ENCODE measurements around the gene MISP. TPM values are rescaled to one million over a fixed set of nuclear protein-coding genes. Genes with fewer than 3 reads are reported as not detected.

Gene MISP
- total and polyA plus RNA-seq, 9 of the 15 experiments (the other 6 are each of a cell fraction or from before 2014, with no cell fraction given), result 0.04 to 0.29 (median 0.05) TPM; not detected in 5

DNA sequence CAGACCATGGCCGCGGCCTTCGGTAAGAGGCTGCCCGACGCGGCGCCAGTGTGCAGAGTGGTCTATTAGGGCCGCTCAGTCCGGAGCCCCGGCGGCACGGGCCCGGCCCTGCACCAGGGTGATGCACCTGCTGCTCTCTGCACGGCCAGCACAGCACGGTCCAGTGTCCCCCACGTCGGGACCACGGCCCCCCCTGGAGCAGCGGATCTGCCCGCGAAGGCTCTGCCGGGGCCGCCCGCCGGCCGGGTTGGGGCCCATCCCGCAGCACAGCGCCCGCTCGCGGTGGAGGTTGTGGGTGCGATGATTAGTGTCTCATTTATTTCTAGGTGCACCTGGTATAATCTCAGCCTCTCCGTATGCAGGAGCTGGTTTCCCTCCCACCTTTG lies 54.2 kb downstream of the MISP start:
- H3K27me3 ChIP-seq (ENCODE audit: control insufficient read depth in 2 of 2, insufficient read depth in 2 of 2, low read length in 2 of 2), result no peaks in the 10 kb centered on the region
- peaks cover 45% of the 10 kb centered on the region for H4K20me1 ChIP-seq (replicated peaks; ENCODE audit: control insufficient read depth, insufficient read depth, low read length)
- intact Hi-C loops (cut with micrococcal nuclease) (no loop called here), in situ Hi-C loops (cut with MboI) (no loop called here)
- no peak overlapping the region; a peak in 1 of 4 replicates for H3K9ac ChIP-seq (ENCODE audit: insufficient read depth in 1 of 2, low read depth in 2 of 2, low read length in 2 of 2)
- DNase-seq (ENCODE audit: extremely low read depth in 1 of 4, low spot score in 3 of 4) (peak in 2 of 4 experiments; percentile 30 to 32), ATAC-seq (no peak), FAIRE-seq (no peak)
- peaks cover 89% of the 10 kb centered on the region for H3K79me2 ChIP-seq (ENCODE audit: control insufficient read depth, insufficient read depth, low read length)
- CTCF ChIA-PET (ENCODE audit: low intra/inter-chr PET ratio), result no interaction called here
- H3K4me1 ChIP-seq (replicated peaks in 1 of 2; ENCODE audit: control insufficient read depth in 2 of 2, insufficient read depth in 2 of 2, low read length in 2 of 2), result peaks cover 15 to 64% of the 10 kb centered on the region in 2 experiments
- peaks cover 15% of the 10 kb centered on the region for H3K9me1 ChIP-seq (ENCODE audit: control insufficient read depth, insufficient read depth, low read length)
- no TSS peak for BruUV-seq (replicated peaks)
- H3K36me3 ChIP-seq (ENCODE audit: control insufficient read depth, insufficient read depth, low read length), result peaks cover 100% of the 10 kb centered on the region
- H3K4me2 ChIP-seq (ENCODE audit: insufficient read depth, low read length), result no peak overlapping the region
- no peak overlapping the region for H2AFZ ChIP-seq (ENCODE audit: low read depth, low read length)
- H3K4me3 ChIP-seq, result no peak overlapping the region
- H3K27ac ChIP-seq (ENCODE audit: extremely low read depth, low read depth, low read length), result no peak overlapping the region
- over 99% methylated on average over 23 of the region's 33 CpGs for WGBS (ENCODE audit: insufficient coverage, low coverage, missing lambda C conversion rate)
- no peaks in the 10 kb centered on the region; the same call in 1 of the 2 replicates for H3K9me3 ChIP-seq (replicated peaks; ENCODE audit: control insufficient read depth, insufficient read depth, low read depth, low read length)
- POLR2A ChIA-PET, result interaction anchor here (1.4 kb wide), 1 partner anchor 10 kb away, joined by 4 read pairs; no protein-coding TSS in a partner anchor
- no peak for TF ChIP-seq SAP30 (IDR thresholded peaks at IDR 0.05; ENCODE audit: borderline replicate concordance, insufficient read depth, low read depth, low read length, poor library complexity, severe bottlenecking)
- TF ChIP-seq BACH1 (tag; IDR thresholded peaks at IDR 0.05), result no peak
- no peak for TF ChIP-seq ZNF830 (CRISPR knock-in tag; IDR thresholded peaks at IDR 0.05)
- TF ChIP-seq, protein P1, sequence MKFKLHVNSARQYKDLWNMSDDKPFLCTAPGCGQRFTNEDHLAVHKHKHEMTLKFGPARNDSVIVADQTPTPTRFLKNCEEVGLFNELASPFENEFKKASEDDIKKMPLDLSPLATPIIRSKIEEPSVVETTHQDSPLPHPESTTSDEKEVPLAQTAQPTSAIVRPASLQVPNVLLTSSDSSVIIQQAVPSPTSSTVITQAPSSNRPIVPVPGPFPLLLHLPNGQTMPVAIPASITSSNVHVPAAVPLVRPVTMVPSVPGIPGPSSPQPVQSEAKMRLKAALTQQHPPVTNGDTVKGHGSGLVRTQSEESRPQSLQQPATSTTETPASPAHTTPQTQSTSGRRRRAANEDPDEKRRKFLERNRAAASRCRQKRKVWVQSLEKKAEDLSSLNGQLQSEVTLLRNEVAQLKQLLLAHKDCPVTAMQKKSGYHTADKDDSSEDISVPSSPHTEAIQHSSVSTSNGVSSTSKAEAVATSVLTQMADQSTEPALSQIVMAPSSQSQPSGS (CRISPR knock-in tag; IDR thresholded peaks at IDR 0.05), result 0 out of 2 replicates have a peak, but pooled peaks have one; percentile 25
- no peak for TF ChIP-seq RAD51 (IDR thresholded peaks at IDR 0.05; ENCODE audit: borderline replicate concordance, low read depth)
- peak; percentile 11; the same call in 1 of the 2 replicates for TF ChIP-seq POLR2G (IDR thresholded peaks at IDR 0.05; ENCODE audit: low read depth, low read length)
- no peak for TF ChIP-seq HDAC1 (IDR thresholded peaks at IDR 0.05)
- TF ChIP-seq, protein P2, sequence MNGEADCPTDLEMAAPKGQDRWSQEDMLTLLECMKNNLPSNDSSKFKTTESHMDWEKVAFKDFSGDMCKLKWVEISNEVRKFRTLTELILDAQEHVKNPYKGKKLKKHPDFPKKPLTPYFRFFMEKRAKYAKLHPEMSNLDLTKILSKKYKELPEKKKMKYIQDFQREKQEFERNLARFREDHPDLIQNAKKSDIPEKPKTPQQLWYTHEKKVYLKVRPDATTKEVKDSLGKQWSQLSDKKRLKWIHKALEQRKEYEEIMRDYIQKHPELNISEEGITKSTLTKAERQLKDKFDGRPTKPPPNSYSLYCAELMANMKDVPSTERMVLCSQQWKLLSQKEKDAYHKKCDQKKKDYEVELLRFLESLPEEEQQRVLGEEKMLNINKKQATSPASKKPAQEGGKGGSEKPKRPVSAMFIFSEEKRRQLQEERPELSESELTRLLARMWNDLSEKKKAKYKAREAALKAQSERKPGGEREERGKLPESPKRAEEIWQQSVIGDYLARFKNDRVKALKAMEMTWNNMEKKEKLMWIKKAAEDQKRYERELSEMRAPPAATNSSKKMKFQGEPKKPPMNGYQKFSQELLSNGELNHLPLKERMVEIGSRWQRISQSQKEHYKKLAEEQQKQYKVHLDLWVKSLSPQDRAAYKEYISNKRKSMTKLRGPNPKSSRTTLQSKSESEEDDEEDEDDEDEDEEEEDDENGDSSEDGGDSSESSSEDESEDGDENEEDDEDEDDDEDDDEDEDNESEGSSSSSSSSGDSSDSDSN (IDR thresholded peaks at IDR 0.05; ENCODE audit: borderline replicate concordance in 1 of 2, low read depth in 2 of 2, low read length in 2 of 2), result no peak
- TF ChIP-seq XRCC3 (IDR thresholded peaks at IDR 0.05), result no peak
- TF ChIP-seq ELF1 (tag; IDR thresholded peaks at IDR 0.05), result no peak
- no peak for TF ChIP-seq ZFPM2 (CRISPR knock-in tag; IDR thresholded peaks at IDR 0.05)
- TF ChIP-seq STAT5A (IDR thresholded peaks at IDR 0.05; ENCODE audit: borderline replicate concordance, low read length), result no peak
- no peak for TF ChIP-seq ZC3H8 (IDR thresholded peaks at IDR 0.05)
- no peak for TF ChIP-seq KDM2B (CRISPR knock-in tag; IDR thresholded peaks at IDR 0.05)
- TF ChIP-seq, protein P3, sequence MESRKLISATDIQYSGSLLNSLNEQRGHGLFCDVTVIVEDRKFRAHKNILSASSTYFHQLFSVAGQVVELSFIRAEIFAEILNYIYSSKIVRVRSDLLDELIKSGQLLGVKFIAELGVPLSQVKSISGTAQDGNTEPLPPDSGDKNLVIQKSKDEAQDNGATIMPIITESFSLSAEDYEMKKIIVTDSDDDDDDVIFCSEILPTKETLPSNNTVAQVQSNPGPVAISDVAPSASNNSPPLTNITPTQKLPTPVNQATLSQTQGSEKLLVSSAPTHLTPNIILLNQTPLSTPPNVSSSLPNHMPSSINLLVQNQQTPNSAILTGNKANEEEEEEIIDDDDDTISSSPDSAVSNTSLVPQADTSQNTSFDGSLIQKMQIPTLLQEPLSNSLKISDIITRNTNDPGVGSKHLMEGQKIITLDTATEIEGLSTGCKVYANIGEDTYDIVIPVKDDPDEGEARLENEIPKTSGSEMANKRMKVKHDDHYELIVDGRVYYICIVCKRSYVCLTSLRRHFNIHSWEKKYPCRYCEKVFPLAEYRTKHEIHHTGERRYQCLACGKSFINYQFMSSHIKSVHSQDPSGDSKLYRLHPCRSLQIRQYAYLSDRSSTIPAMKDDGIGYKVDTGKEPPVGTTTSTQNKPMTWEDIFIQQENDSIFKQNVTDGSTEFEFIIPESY (CRISPR knock-in tag; IDR thresholded peaks at IDR 0.05), result peak; percentile 6; the same call in 1 of the 2 replicates
- TF ChIP-seq, protein P4, sequence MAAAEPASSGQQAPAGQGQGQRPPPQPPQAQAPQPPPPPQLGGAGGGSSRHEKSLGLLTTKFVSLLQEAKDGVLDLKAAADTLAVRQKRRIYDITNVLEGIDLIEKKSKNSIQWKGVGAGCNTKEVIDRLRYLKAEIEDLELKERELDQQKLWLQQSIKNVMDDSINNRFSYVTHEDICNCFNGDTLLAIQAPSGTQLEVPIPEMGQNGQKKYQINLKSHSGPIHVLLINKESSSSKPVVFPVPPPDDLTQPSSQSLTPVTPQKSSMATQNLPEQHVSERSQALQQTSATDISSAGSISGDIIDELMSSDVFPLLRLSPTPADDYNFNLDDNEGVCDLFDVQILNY (CRISPR knock-in tag; IDR thresholded peaks at IDR 0.05), result no peak
